ENCODE results near the gene AEN. TPM values are rescaled to one million over a fixed set of nuclear protein-coding genes. Genes with fewer than 3 reads are reported as not detected.
A peak's percentile ranks its signal among the peaks of the same experiment; 100 is the strongest.

Gene AEN
- total and polyA plus RNA-seq, 10 donors: 12.9 to 40.3 (median 23.5) TPM

DNA sequence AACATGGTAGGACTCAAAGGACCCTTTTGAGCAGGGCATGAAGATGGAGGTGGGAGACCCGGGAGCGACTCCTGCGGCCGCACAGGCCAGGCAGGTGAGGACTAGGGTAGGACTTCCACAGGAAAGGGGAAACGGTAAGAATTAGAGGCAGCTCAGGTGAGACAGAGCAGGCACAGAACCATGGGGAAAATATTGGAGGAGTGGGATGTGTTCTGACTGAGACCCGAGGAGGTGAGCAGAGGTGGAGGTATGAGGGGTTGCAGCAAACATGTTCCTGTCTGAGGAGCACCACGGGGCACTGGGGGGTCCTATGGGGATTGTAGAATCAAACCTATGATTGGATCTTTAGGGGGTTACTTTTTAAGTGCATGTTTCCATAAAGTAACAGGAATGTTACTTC lies 16.3 kb downstream of the AEN start:
- Histone ChIP-seq H3K9me3 (no peaks in the 10 kb centered on the region), H3K27me3 (replicated peaks in 1 of 7) (no peaks in the 10 kb centered on the region), H3K27ac (peak overlapping the region; percentile 93 to 99 (median 96)), H3K4me1 (peaks cover 42 to 98% (median 92%) of the 10 kb centered on the region in 6 donors), H3K4me3 (peak overlapping the region in 1 of 8 donors; percentile 76), H3K36me3 (peaks cover 0 to 30% (median 0%) of the 10 kb centered on the region in 6 donors)
- 69 to 83% (median 75%) methylated on average over 7 of the region's 7 CpGs for WGBS, 5 donors
- TF ChIP-seq POLR2A (IDR thresholded peaks at IDR 0.05) (no peak), POLR2AphosphoS5 (IDR thresholded peaks at IDR 0.05) (no peak)
- TF ChIP-seq, protein P1, sequence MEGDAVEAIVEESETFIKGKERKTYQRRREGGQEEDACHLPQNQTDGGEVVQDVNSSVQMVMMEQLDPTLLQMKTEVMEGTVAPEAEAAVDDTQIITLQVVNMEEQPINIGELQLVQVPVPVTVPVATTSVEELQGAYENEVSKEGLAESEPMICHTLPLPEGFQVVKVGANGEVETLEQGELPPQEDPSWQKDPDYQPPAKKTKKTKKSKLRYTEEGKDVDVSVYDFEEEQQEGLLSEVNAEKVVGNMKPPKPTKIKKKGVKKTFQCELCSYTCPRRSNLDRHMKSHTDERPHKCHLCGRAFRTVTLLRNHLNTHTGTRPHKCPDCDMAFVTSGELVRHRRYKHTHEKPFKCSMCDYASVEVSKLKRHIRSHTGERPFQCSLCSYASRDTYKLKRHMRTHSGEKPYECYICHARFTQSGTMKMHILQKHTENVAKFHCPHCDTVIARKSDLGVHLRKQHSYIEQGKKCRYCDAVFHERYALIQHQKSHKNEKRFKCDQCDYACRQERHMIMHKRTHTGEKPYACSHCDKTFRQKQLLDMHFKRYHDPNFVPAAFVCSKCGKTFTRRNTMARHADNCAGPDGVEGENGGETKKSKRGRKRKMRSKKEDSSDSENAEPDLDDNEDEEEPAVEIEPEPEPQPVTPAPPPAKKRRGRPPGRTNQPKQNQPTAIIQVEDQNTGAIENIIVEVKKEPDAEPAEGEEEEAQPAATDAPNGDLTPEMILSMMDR (IDR thresholded peaks at IDR 0.05 in 8 of 11, conservative IDR thresholded peaks at IDR 0.05 in 3 of 11): no peak
- peak; percentile 69 for DNase-seq
- intact Hi-C loops (cut with DNase I; ENCODE audit: low total_unique reads): no loop called here

GRCh38 chr15:88637841-88638625 lies 16.9 kb downstream of the AEN start:
- Histone ChIP-seq H3K4me3 (peak overlapping the region in 7 of 8 donors; percentile 42 to 76 (median 47)), H3K9me3 (no peaks in the 10 kb centered on the region), H3K27me3 (replicated peaks in 1 of 7) (no peaks in the 10 kb centered on the region), H3K4me1 (peaks cover 41 to 97% (median 93%) of the 10 kb centered on the region in 6 donors), H3K27ac (peak overlapping the region; percentile 93 to 99 (median 96)), H3K36me3 (peaks cover 0 to 33% (median 0%) of the 10 kb centered on the region in 6 donors)
- intact Hi-C loops (cut with DNase I; ENCODE audit: low total_unique reads): no loop called here
- TF ChIP-seq POLR2A (IDR thresholded peaks at IDR 0.05) (no peak), POLR2AphosphoS5 (IDR thresholded peaks at IDR 0.05) (no peak)
- TF ChIP-seq, protein P1 (IDR thresholded peaks at IDR 0.05 in 8 of 11, conservative IDR thresholded peaks at IDR 0.05 in 3 of 11): no peak
- DNase-seq: peak; percentile 87
- 48 to 64% (median 56%) methylated on average over 7 of the region's 7 CpGs for WGBS, 5 donors

DNA sequence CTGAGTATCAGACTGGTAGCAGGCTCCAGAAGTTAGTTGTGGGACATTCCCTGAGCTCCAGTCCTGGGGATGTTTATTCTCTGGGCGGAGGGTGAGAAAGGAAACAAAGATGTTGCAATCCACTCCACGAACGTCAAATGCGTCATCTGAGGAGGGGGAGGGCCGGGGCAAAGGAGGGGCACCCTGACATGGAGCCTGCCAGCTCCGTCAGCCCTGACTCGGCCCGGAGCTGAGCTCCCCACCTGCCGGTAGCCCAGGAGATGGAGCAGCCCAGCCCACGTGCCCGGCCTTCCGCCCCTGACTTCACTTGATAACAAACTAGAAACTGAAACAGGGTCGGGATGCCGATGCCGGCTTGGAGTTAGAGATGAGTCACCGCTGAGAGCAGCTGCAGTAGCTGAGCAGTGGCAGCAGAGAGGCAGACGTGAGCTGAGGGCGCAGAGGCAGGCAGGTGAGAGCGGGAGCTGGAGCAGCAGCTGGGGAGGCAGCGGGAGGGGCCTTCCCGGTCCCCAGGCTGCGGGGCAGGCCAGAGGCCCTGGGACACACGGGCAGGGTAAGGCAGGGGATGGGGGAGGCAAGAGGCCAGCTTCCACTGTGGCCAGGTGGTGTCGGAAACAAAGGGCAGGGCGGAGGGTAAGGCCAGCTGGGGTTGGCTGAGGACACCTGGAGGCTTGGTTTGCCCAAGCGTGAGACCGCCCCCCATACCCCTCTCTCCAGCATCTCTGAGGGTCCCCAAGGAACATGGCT lies 17.7 kb downstream of the AEN start, which contains the start of gene ISG20:
TSS of gene ISG20 (plus strand) at position 391 of the 747 bp plus-strand sequence. CDS start at position 742, 351 bp downstream.
- Histone ChIP-seq H3K4me3 (peak within 1 kb of the TSS; percentile 27 to 76 (median 46)), H3K4me1 (peaks cover 41 to 97% (median 94%) of the 10 kb centered on the region in 6 donors), H3K9me3 (no peaks in the 10 kb centered on the region), H3K27me3 (replicated peaks in 1 of 7) (no peaks in the 10 kb centered on the region), H3K36me3 (peaks cover 0 to 34% (median 1%) of the 10 kb centered on the region in 6 donors), H3K27ac (peak within 1 kb of the TSS; percentile 93 to 99 (median 96))
- TF ChIP-seq, protein P1 (IDR thresholded peaks at IDR 0.05 in 8 of 11, conservative IDR thresholded peaks at IDR 0.05 in 3 of 11): peak in 10 of 11 experiments; percentile 41 to 88 (median 72)
- TF ChIP-seq POLR2A (IDR thresholded peaks at IDR 0.05) (peak; percentile 95 to 98 (median 95)), POLR2AphosphoS5 (IDR thresholded peaks at IDR 0.05) (peak; percentile 98 to 100 (median 100))
- WGBS, 5 donors: 2 to 11% (median 7%) methylated on average over 23 to 27 of the region's 27 CpGs
- peak; percentile 99 for DNase-seq
- intact Hi-C loops (cut with DNase I; ENCODE audit: low total_unique reads): no loop called here

Data from spleen (tissue), 11 donors.